Left lobe of liver (tissue), 2 donors: Measurements from ENCODE around the gene SLC22A31. TPM values are rescaled to one million over a fixed set of nuclear protein-coding genes. Genes with fewer than 3 reads are reported as not detected.
"Not testable (repeated sequence)": the region's sequence is repeated elsewhere in the genome, so short reads cannot be mapped to it uniquely, and the experiment has no call there.

Source experiments
- ATAC-seq: fragments of 200-7000 bp; cut with Tn5 transposase; one replicate; pipeline ENCODE4 v1.9.1; 2020; ENCODE audit warnings: mild to moderate bottlenecking, moderate library complexity
- DNase-seq: peaks from one replicate; pipeline ENCODE4 v3.0.0-alpha.2; 2020; ENCODE audit warnings: low spot score
- total RNA-seq: library from RNA; stranded (reverse); gene quantifications from one replicate; pipeline ENCODE4 v1.2.1, GENCODE V29; 2021
- donor health status: DM: no; HTN: no; CAD: no; lungs with moderate emphysema.
- donor health status: DM: no; HTN: yes; CAD: no.

Gene SLC22A31
- total RNA-seq, 1 donor from 2014 or later = 0.30 TPM

GRCh38 chr16:89169778-89170177, 30.6 kb downstream of the SLC22A31 start:
- ATAC-seq (no peak), DNase-seq (no peak)

GRCh38 chr16:89168381-89169189, 31.8 kb downstream of the SLC22A31 start:
- ATAC-seq (no peak), DNase-seq (no peak)

GRCh38 chr16:89167425-89167941, 32.9 kb downstream of the SLC22A31 start:
- ATAC-seq (peak; percentile 75), DNase-seq (peak; percentile 76)

- DNase-seq (no peak), ATAC-seq (no peak)
Observed at GRCh38 chr16:89166696-89167424, 33.5 kb downstream of the SLC22A31 start.

- not testable (repeated sequence) for ATAC-seq, DNase-seq
Observed at GRCh38 chr16:89165681-89165979, 34.7 kb downstream of the SLC22A31 start.

GRCh38 chr16:89164847-89165680, 35.3 kb downstream of the SLC22A31 start:
- ATAC-seq (no peak), DNase-seq (no peak)

- ATAC-seq (no peak), DNase-seq (no peak)
Observed at GRCh38 chr16:89164436-89164835, 35.9 kb downstream of the SLC22A31 start.

GRCh38 chr16:89163297-89163696, 37.0 kb downstream of the SLC22A31 start:
- ATAC-seq = no peak
- no peak for DNase-seq

GRCh38 chr16:89161763-89162713, 38.3 kb downstream of the SLC22A31 start:
- no peak for DNase-seq

GRCh38 chr16:89160977-89161701, 39.2 kb downstream of the SLC22A31 start:
- no peak for ATAC-seq
- no peak for DNase-seq

More at GRCh38 chr16:89161763-89162713, 38.3 kb downstream of the SLC22A31 start:
- no peak for ATAC-seq

- ATAC-seq (no peak), DNase-seq (no peak)
Observed at GRCh38 chr16:89159850-89160354, 40.4 kb downstream of the SLC22A31 start.

GRCh38 chr16:89159066-89159849, 41.1 kb downstream of the SLC22A31 start:
- DNase-seq (no peak), ATAC-seq (no peak)

- DNase-seq = no peak
- no peak for ATAC-seq
Observed at GRCh38 chr16:89157778-89158177, 42.6 kb downstream of the SLC22A31 start.

- ATAC-seq = peak; percentile 6
Observed at GRCh38 chr16:89156740-89157645, 43.3 kb downstream of the SLC22A31 start.

GRCh38 chr16:89155851-89156739, 44.2 kb downstream of the SLC22A31 start:
- DNase-seq = no peak
- ATAC-seq = peak; percentile 7

More at GRCh38 chr16:89156740-89157645, 43.3 kb downstream of the SLC22A31 start:
- DNase-seq = no peak

GRCh38 chr16:89155184-89155679, 45.1 kb downstream of the SLC22A31 start:
- no peak for DNase-seq
- ATAC-seq = peak; percentile 34
